Kidney (tissue), 14 donors: ENCODE data around the gene OR2C1. TPM values are rescaled to one million over a fixed set of nuclear protein-coding genes. Genes with fewer than 3 reads are reported as not detected.

Experiments
- DNase-seq, 5 donors: peaks; one replicate each; pipeline ENCODE4 v3.0.0-alpha.2; 2013 to 2020
- FAIRE-seq: peaks from 2 replicates; lab custom pipeline; 2012; peaks lifted over from hg19 to GRCh38; lab: Jason Lieb, UNC
- H3K27ac ChIP-seq, 2 donors: one replicate each; pipeline ENCODE4 v1.7.0; 2013; ENCODE audit warnings: low read depth in 2 of 2, low read length in 2 of 2, inconsistent platforms in 1 of 2
- H3K27me3 ChIP-seq: one replicate; pipeline ENCODE4 v1.7.1; 2013; ENCODE audit warnings: low read length, inconsistent platforms; ENCODE audit not compliant: control insufficient read depth, insufficient read depth
- H3K36me3 ChIP-seq, 3 donors: one replicate each; pipeline versions ENCODE4 v1.7.0 to v1.7.1; 2013; ENCODE audit warnings: low read length in 3 of 3, control low read depth in 1 of 3, inconsistent platforms in 1 of 3; ENCODE audit not compliant: insufficient read depth in 3 of 3, control insufficient read depth in 2 of 3
- H3K4me1 ChIP-seq, 3 donors: one replicate each; pipeline versions ENCODE4 v1.7.0 to v1.7.1; 2013; ENCODE audit warnings: low read length in 3 of 3, inconsistent platforms in 1 of 3, low read depth in 1 of 3; ENCODE audit not compliant: control insufficient read depth in 2 of 3, insufficient read depth in 2 of 3
- H3K4me3 ChIP-seq, 3 donors: one replicate each; pipeline versions ENCODE4 v1.7.0 to v1.8.1; 2013; ENCODE audit warnings: low read length in 3 of 3, control low read depth in 1 of 3, inconsistent platforms in 1 of 3
- H3K9ac ChIP-seq, 3 donors: one replicate each; pipeline versions ENCODE4 v1.7.0 to v1.7.1; 2013; ENCODE audit warnings: low read length in 3 of 3, control low read depth in 1 of 3, inconsistent platforms in 1 of 3
- H3K9me3 ChIP-seq, 3 donors: one replicate each; pipeline versions ENCODE4 v1.7.0 to v1.7.1; 2013; ENCODE audit warnings: low read length in 3 of 3, control low read depth in 1 of 3, inconsistent platforms in 1 of 3; ENCODE audit not compliant: control insufficient read depth in 2 of 3, insufficient read depth in 1 of 3
- CTCF ChIP-seq: IDR thresholded peaks from 3 replicates; pipeline ENCODE4 v1.5.1; 2012; ENCODE audit warnings: mild to moderate bottlenecking, moderate library complexity, borderline replicate concordance; ENCODE audit not compliant: insufficient read depth; ENCODE audit errors: extremely low read depth
- intact Hi-C: fragments of 100-400 bp; cut with DNase I; formaldehyde crosslinking; loops from one replicate; pipeline ENCODE4 v1.11.1; 2022
- polyA plus RNA-seq: library from polyadenylated mRNA; stranded (reverse); fragments of 350-450 nt; fragmentation: Illumina TruSeq; extraction: RNeasy Lipid Tissue Mini Kit (QIAGEN cat#74804); gene quantifications from one replicate; pipeline ENCODE4 v1.2.3, GENCODE V29; 2014; ENCODE audit warnings: low read depth, low replicate concordance; ENCODE audit not compliant: insufficient read depth
- total RNA-seq: library from RNA; stranded (reverse); fragmentation: NEBNext Ultra II Directional; extraction: Animal tissue kit (Norgen Biotek cat#: 25700); gene quantifications from one replicate; pipeline ENCODE4 v1.2.1, GENCODE V29; 2021
- donor health status: control.
- donor health status: control.
- donor health status: control.
- donor health status: control.
- donor health status: control.
- donor health status: DM: yes; HTN: yes; CAD: no.
- donor health status: Normal renal cell carcinoma (clear cell type).

The OR2C1 gene
- total and polyA plus RNA-seq, 2 donors from 2014 or later = not detected

GRCh38 chr16:3377917-3378316, 22.2 kb downstream of the OR2C1 start:
- H3K27me3 ChIP-seq = no peaks in the 10 kb centered on the region
- intact Hi-C loops = no loop called here
- no peak overlapping the region for H3K9ac ChIP-seq
- FAIRE-seq (no peak), DNase-seq (no peak)
- peaks cover 11 to 82% (median 27%) of the 10 kb centered on the region in 3 donors for H3K9me3 ChIP-seq
- H3K36me3 ChIP-seq = peaks cover 8 to 9% (median 9%) of the 10 kb centered on the region in 3 donors
- no peak overlapping the region for H3K27ac ChIP-seq
- H3K4me1 ChIP-seq = no peaks in the 10 kb centered on the region
- no peak for TF ChIP-seq CTCF
- H3K4me3 ChIP-seq = no peak overlapping the region

GRCh38 chr16:3383045-3383448, 27.4 kb downstream of the OR2C1 start:
- Histone ChIP-seq H3K36me3 (peaks cover 20 to 41% (median 36%) of the 10 kb centered on the region in 3 donors), H3K27ac (no peak overlapping the region), H3K4me1 (no peaks in the 10 kb centered on the region), H3K9ac (no peak overlapping the region), H3K27me3 (no peaks in the 10 kb centered on the region), H3K9me3 (peaks cover 15 to 75% (median 46%) of the 10 kb centered on the region in 3 donors), H3K4me3 (peak overlapping the region in 2 of 3 donors; percentile 4 to 15)
- FAIRE-seq (no peak), DNase-seq (no peak)
- TF ChIP-seq CTCF = no peak
- intact Hi-C loops = no loop called here

- no peak for TF ChIP-seq CTCF
Observed at GRCh38 chr16:3388325-3388724, 32.6 kb downstream of the OR2C1 start.

More at GRCh38 chr16:3388325-3388724, 32.6 kb downstream of the OR2C1 start:
- Histone ChIP-seq H3K27ac (no peak overlapping the region), H3K27me3 (no peaks in the 10 kb centered on the region), H3K9ac (no peak overlapping the region), H3K4me3 (no peak overlapping the region), H3K9me3 (peaks cover 4 to 47% (median 21%) of the 10 kb centered on the region in 3 donors), H3K36me3 (peaks cover 26 to 56% (median 44%) of the 10 kb centered on the region in 3 donors), H3K4me1 (no peaks in the 10 kb centered on the region)
- intact Hi-C loops = no loop called here
- DNase-seq = no peak
- no peak for FAIRE-seq
